Activated CD8-positive, alpha-beta T cell treated with anti-CD3 and anti-CD28 coated beads, Interleukin-2, amount 10 ng/mL, durations not matched to agents 7 days and 5 days (primary cell): ENCODE data around the gene GSN. TPM values are rescaled to one million over a fixed set of nuclear protein-coding genes. Genes with fewer than 3 reads are reported as not detected.

Source experiments
- ATAC-seq: fragments of 150-1000 bp; cut with Tn5 transposase; one replicate; pipeline ENCODE4 v1.10.0; 2021; ENCODE audit warnings: moderate library complexity
- CTCF ChIA-PET: fragments of 350-600 bp; sonication (Branson Sonifier 250); formaldehyde crosslinking; loops from one replicate; lab custom pipeline; 2021; ENCODE audit warnings: antibody characterized with exemption; lab: Charles Lee
- POLR2A ChIA-PET: fragments of 350-600 bp; sonication (Branson Sonifier 250); formaldehyde crosslinking; loops from one replicate; lab custom pipeline; 2021; ENCODE audit warnings: antibody characterized with exemption; lab: Charles Lee
- DNase-seq: peaks from one replicate; pipeline ENCODE4 v3.0.0-alpha.2; 2020
- H3K27ac Mint-ChIP-seq: one replicate; pipeline ENCODE4 v1.8.0; 2021; ENCODE audit warnings: mild to moderate bottlenecking, mixed read lengths
- H3K27me3 Mint-ChIP-seq: one replicate; pipeline ENCODE4 v1.8.0; 2021; ENCODE audit warnings: low read depth, mixed read lengths
- H3K36me3 Mint-ChIP-seq: one replicate; pipeline ENCODE4 v1.8.0; 2021; ENCODE audit warnings: low read depth, mixed read lengths
- H3K4me1 Mint-ChIP-seq: one replicate; pipeline ENCODE4 v1.8.0; 2021; ENCODE audit warnings: low read depth, mixed read lengths
- H3K4me3 Mint-ChIP-seq: one replicate; pipeline ENCODE4 v1.8.0; 2021; ENCODE audit warnings: mild to moderate bottlenecking, mixed read lengths
- H3K9me3 Mint-ChIP-seq: one replicate; pipeline ENCODE4 v1.8.0; 2022; ENCODE audit warnings: mixed read lengths; ENCODE audit not compliant: insufficient read depth
- total RNA-seq, 2 experiments: library from RNA; stranded (reverse); gene quantifications; one replicate each; pipeline ENCODE4 v1.2.3, GENCODE V29; 2021

The GSN gene
- total RNA-seq, 2 experiments from 2014 or later = 4.0 to 4.2 TPM

- DNase-seq = no peak
- ATAC-seq = no peak
- no peaks in the 10 kb centered on the region for H3K4me1 Mint-ChIP-seq
- H3K36me3 Mint-ChIP-seq = no peaks in the 10 kb centered on the region
- ChIA-PET CTCF (interaction anchor here (9.5 kb wide), 1 partner anchor 101 kb away, joined by 78 read pairs; no protein-coding TSS in a partner anchor), POLR2A (interaction anchor here (0.7 kb wide), 1 partner anchor 17 kb away, joined by 3 read pairs; no protein-coding TSS in a partner anchor)
- no peak overlapping the region for H3K4me3 Mint-ChIP-seq
- no peaks in the 10 kb centered on the region for H3K27me3 Mint-ChIP-seq
- H3K9me3 Mint-ChIP-seq = no peaks in the 10 kb centered on the region
- H3K27ac Mint-ChIP-seq = no peak overlapping the region
Observed at GRCh38 chr9:121312169-121312568, 44.2 kb downstream of the GSN start.

DNA sequence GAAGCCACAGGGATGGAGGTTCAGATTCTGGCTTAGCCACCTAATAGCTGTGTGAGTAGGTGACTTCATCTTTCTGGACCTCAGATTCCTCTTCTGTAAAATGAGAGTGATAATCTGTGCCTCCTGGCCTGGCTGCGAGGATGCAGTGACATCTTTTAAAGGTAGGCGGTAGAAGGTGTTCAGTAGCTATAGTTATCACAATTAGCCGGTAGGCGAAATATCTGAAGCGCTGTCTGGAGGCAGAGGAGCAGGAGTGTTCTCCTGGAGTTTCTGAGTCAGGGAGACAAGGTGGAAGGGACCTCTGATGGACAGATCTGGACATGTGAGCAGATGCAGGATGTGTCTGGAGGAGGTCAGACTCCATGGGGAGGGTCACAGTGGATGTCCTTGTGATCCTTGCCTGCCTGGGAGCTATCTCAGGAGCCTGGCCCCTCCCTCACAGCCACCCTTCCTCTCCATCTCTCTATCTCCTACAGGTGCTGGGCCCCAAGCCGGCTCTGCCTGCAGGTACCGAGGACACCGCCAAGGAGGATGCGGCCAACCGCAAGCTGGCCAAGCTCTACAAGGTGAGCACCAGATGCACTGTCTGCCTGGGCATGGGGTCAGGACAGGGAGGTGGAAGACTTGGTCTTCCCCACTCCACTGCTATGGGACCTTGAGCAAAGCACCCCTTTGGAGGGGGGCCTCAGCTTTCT lies 45.6 kb downstream of the GSN start:
- POLR2A ChIA-PET = interaction anchor here (0.6 kb wide), 1 partner anchor 247 kb away, joined by 3 read pairs; no protein-coding TSS in a partner anchor
- Mint-ChIP-seq H3K4me3 (no peak overlapping the region), H3K27ac (no peak overlapping the region), H3K36me3 (no peaks in the 10 kb centered on the region), H3K9me3 (no peaks in the 10 kb centered on the region), H3K27me3 (no peaks in the 10 kb centered on the region), H3K4me1 (no peaks in the 10 kb centered on the region)
- DNase-seq (no peak), ATAC-seq (no peak)
- CTCF ChIA-PET = interaction anchor here (0.8 to 10.1 kb wide), 4 partner anchors 35 to 103 kb away, joined by 5 to 225 read pairs (median 44); no protein-coding TSS in a partner anchor

DNA sequence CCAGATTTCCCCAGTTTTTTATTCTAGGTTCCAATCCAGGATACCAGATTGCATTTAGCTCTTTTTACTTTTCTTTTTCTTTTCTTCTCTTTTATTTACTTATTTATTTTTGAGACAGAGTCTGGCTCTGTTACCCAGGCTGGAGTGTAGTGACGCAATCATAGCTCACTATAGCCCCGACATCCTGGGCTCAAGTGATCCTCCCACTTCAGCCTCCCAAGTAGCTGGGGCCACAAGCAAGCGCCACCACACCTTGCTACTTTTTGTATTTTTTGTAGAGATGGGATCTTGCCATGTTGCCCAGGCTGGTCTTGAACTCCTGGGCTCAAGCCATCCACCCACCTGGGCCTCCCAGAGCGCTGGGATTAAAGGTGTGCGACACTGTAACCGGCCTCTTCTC lies 48.4 kb downstream of the GSN start:
- H3K27ac Mint-ChIP-seq = no peak overlapping the region
- CTCF ChIA-PET = interaction anchor here (0.7 to 10.1 kb wide), 9 partner anchors 34 to 106 kb away, joined by 3 to 225 read pairs (median 4); no protein-coding TSS in a partner anchor
- peaks cover 4% of the 10 kb centered on the region for H3K36me3 Mint-ChIP-seq
- ATAC-seq (no peak), DNase-seq (no peak)
- POLR2A ChIA-PET = no interaction called here
- no peaks in the 10 kb centered on the region for H3K27me3 Mint-ChIP-seq
- H3K4me3 Mint-ChIP-seq = no peak overlapping the region
- peaks cover 14% of the 10 kb centered on the region for H3K4me1 Mint-ChIP-seq
- H3K9me3 Mint-ChIP-seq = no peaks in the 10 kb centered on the region

GRCh38 chr9:121316852-121317373 lies 49.0 kb downstream of the GSN start:
- Mint-ChIP-seq H3K27ac (no peak overlapping the region), H3K36me3 (peaks cover 4% of the 10 kb centered on the region), H3K4me3 (no peak overlapping the region), H3K9me3 (no peaks in the 10 kb centered on the region), H3K4me1 (peaks cover 16% of the 10 kb centered on the region), H3K27me3 (no peaks in the 10 kb centered on the region)
- CTCF ChIA-PET = interaction anchor here (1.0 to 10.1 kb wide), 6 partner anchors 37 to 106 kb away, joined by 3 to 336 read pairs (median 42); no protein-coding TSS in a partner anchor
- DNase-seq (no peak), ATAC-seq (no peak)
- POLR2A ChIA-PET = no interaction called here

- ATAC-seq (no peak), DNase-seq (no peak)
- no peak overlapping the region for H3K27ac Mint-ChIP-seq
- no peaks in the 10 kb centered on the region for H3K9me3 Mint-ChIP-seq
- ChIA-PET CTCF (interaction anchor here (1.1 to 10.1 kb wide), 5 partner anchors 9 to 107 kb away, joined by 3 to 336 read pairs (median 78); no protein-coding TSS in a partner anchor), POLR2A (interaction anchor here (0.6 kb wide), 1 partner anchor 38 kb away, joined by 3 read pairs; no protein-coding TSS in a partner anchor)
- no peaks in the 10 kb centered on the region for H3K27me3 Mint-ChIP-seq
- peaks cover 26% of the 10 kb centered on the region for H3K4me1 Mint-ChIP-seq
- peaks cover 4% of the 10 kb centered on the region for H3K36me3 Mint-ChIP-seq
- no peak overlapping the region for H3K4me3 Mint-ChIP-seq
Observed at GRCh38 chr9:121317737-121318630, 50.0 kb downstream of the GSN start.

DNA sequence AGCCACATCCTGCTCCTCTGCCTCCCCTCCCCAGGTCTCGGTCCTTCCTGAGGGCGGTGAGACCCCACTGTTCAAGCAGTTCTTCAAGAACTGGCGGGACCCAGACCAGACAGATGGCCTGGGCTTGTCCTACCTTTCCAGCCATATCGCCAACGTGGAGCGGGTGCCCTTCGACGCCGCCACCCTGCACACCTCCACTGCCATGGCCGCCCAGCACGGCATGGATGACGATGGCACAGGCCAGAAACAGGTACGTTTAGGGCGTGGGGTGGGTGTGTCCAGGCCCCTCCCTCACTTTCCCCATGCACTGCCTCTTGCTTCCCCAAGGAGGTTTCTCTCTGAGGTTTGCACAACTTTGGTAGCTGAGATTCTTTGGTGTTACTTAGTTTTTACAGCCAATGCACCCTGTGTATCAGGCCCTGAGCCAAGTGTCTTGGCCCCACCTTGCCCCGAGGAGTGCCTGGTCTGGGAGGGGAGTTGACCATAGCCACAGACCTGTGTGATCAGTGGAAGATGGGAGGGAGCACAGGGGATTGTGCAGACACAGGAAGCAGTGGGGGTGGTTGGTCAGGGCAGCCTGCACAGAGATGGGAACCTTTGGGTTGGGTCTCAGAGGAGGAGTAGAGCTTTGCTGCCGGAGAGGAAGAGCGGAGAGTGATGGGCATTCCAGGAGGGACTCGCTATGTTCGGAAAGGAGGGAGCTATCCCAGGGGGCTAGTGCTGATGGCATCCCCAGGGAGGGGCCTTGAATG lies 50.8 kb downstream of the GSN start:
- no peak overlapping the region for H3K27ac Mint-ChIP-seq
- peaks cover 4% of the 10 kb centered on the region for H3K36me3 Mint-ChIP-seq
- peaks cover 30% of the 10 kb centered on the region for H3K4me1 Mint-ChIP-seq
- ChIA-PET CTCF (interaction anchor here (1.0 to 10.1 kb wide), 29 partner anchors 10 to 285 kb away, joined by 3 to 336 read pairs (median 8); no protein-coding TSS in a partner anchor), POLR2A (no interaction called here)
- no peak for ATAC-seq
- DNase-seq = no peak
- no peak overlapping the region for H3K4me3 Mint-ChIP-seq
- H3K27me3 Mint-ChIP-seq = no peaks in the 10 kb centered on the region
- no peaks in the 10 kb centered on the region for H3K9me3 Mint-ChIP-seq

DNA sequence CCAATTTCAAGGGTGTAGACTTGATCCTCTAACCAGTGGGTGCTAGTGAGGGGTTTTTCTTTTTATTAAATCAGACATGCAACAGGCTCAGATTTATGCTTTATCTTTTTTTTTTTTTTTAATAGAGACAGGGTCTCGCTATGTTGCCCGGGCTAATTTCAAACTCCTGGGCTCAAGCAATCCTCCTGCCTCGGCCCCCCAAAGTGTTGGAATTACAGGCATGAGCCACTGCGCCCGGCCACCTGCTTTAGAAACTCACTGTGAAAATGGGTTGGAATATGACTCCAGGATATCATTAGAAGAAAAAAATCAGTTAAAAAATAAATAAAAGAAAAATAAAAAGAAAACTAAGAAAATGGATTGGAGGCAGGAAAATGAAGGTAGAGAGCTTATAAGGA lies 51.4 kb downstream of the GSN start:
- Mint-ChIP-seq H3K27me3 (no peaks in the 10 kb centered on the region), H3K27ac (no peak overlapping the region), H3K9me3 (no peaks in the 10 kb centered on the region), H3K4me3 (no peak overlapping the region), H3K4me1 (peaks cover 30% of the 10 kb centered on the region), H3K36me3 (peaks cover 4% of the 10 kb centered on the region)
- DNase-seq (no peak), ATAC-seq (no peak)
- ChIA-PET CTCF (interaction anchor here (0.6 to 10.1 kb wide), 55 partner anchors 8 to 285 kb away, joined by 3 to 336 read pairs (median 6); no protein-coding TSS in a partner anchor), POLR2A (interaction anchor here (1.0 to 1.8 kb wide), 4 partner anchors 35 to 81 kb away, joined by 3 to 7 read pairs (median 4); no protein-coding TSS in a partner anchor)

GRCh38 chr9:121321016-121321503 lies 53.1 kb downstream of the GSN start:
- peaks cover 34% of the 10 kb centered on the region for H3K4me1 Mint-ChIP-seq
- POLR2A ChIA-PET = interaction anchor here (1.6 to 1.8 kb wide), 2 partner anchors 33 to 78 kb away, joined by 3 to 7 read pairs; no protein-coding TSS in a partner anchor
- no peak overlapping the region for H3K4me3 Mint-ChIP-seq
- no peaks in the 10 kb centered on the region for H3K27me3 Mint-ChIP-seq
- no peaks in the 10 kb centered on the region for H3K9me3 Mint-ChIP-seq
- CTCF ChIA-PET = interaction anchor here (0.8 to 10.1 kb wide), 20 partner anchors 8 to 133 kb away, joined by 3 to 336 read pairs (median 10); no protein-coding TSS in a partner anchor
- ATAC-seq (peak; percentile 31), DNase-seq (peak; percentile 62)
- H3K36me3 Mint-ChIP-seq = peaks cover 6% of the 10 kb centered on the region
- H3K27ac Mint-ChIP-seq = peak overlapping the region; percentile 60

GRCh38 chr9:121322037-121322736 lies 54.2 kb downstream of the GSN start:
- CTCF ChIA-PET = interaction anchor here (1.3 to 10.1 kb wide), 4 partner anchors 32 to 108 kb away, joined by 3 to 336 read pairs (median 128); no protein-coding TSS in a partner anchor
- Mint-ChIP-seq H3K27me3 (no peaks in the 10 kb centered on the region), H3K4me3 (no peak overlapping the region), H3K36me3 (peaks cover 6% of the 10 kb centered on the region), H3K27ac (peak overlapping the region; percentile 50), H3K4me1 (peaks cover 34% of the 10 kb centered on the region), H3K9me3 (no peaks in the 10 kb centered on the region)
- ATAC-seq = no peak
- POLR2A ChIA-PET = interaction anchor here (0.7 kb wide), 1 partner anchor 136 kb away, joined by 3 read pairs; no protein-coding TSS in a partner anchor
- DNase-seq = no peak
